WTC11 (cell line): ENCODE measurements around the gene ACBD6. TPM values are rescaled to one million over a fixed set of nuclear protein-coding genes. Genes with fewer than 3 reads are reported as not detected.

Experiments
- ATAC-seq: fragments of 200-7000 bp; cut with Tn5 transposase; 2 replicates; pipeline ENCODE4 v1.10.0; 2021; ENCODE audit warnings: mild to moderate bottlenecking, moderate library complexity
- CTCF ChIA-PET: fragments of 300-600 bp; sonication (Branson Sonifier 250); formaldehyde crosslinking; loops from one replicate; lab custom pipeline; 2021; ENCODE audit warnings: antibody characterized with exemption; lab: Charles Lee
- POLR2A ChIA-PET: fragments of 350-600 bp; sonication (Branson Sonifier 250); formaldehyde crosslinking; loops from one replicate; lab custom pipeline; 2021; ENCODE audit warnings: antibody characterized with exemption; lab: Charles Lee
- DNase-seq: peaks from one replicate; pipeline ENCODE4 v3.0.0; 2021; ENCODE audit warnings: low spot score
- H3K27ac Mint-ChIP-seq: 2 replicates; pipeline ENCODE4 v1.8.0; 2021; ENCODE audit warnings: mixed read lengths
- H3K27me3 Mint-ChIP-seq: 2 replicates; pipeline ENCODE4 v1.8.0; 2021; ENCODE audit warnings: low read depth, mild to moderate bottlenecking, moderate library complexity, mixed read lengths
- H3K36me3 Mint-ChIP-seq: 2 replicates; pipeline ENCODE4 v1.8.0; 2021; ENCODE audit warnings: mixed read lengths
- H3K4me1 Mint-ChIP-seq: 2 replicates; pipeline ENCODE4 v1.8.0; 2022; ENCODE audit warnings: mixed read lengths
- H3K4me3 Mint-ChIP-seq: 2 replicates; pipeline ENCODE4 v1.8.0; 2021; ENCODE audit warnings: mild to moderate bottlenecking, moderate library complexity, mixed read lengths
- H3K9me3 Mint-ChIP-seq: 2 replicates; pipeline ENCODE4 v1.8.0; 2021; ENCODE audit warnings: mixed read lengths
- ELF4 ChIP-seq: sonication (generic); formaldehyde crosslinking; IDR thresholded peaks from 2 replicates; pipeline ENCODE4 v1.8.1; 2022; ENCODE audit warnings: low read depth, mild to moderate bottlenecking, moderate library complexity, missing genetic modification reagents
- ETV6 ChIP-seq: sonication (generic); formaldehyde crosslinking; IDR thresholded peaks from 2 replicates; pipeline ENCODE4 v1.8.1; 2022; ENCODE audit warnings: mild to moderate bottlenecking, missing genetic modification reagents
- FOXJ3 ChIP-seq: sonication (generic); formaldehyde crosslinking; IDR thresholded peaks from 2 replicates; pipeline ENCODE4 v1.9.0; 2021; ENCODE audit warnings: missing genetic modification reagents, mild to moderate bottlenecking, borderline replicate concordance
- FOXK1 ChIP-seq: sonication (generic); formaldehyde crosslinking; IDR thresholded peaks from 2 replicates; pipeline ENCODE4 v1.8.0; 2022; ENCODE audit warnings: mild to moderate bottlenecking, moderate library complexity, missing genetic modification reagents
- MYBL2 ChIP-seq: sonication (generic); formaldehyde crosslinking; IDR thresholded peaks from 2 replicates; pipeline ENCODE4 v1.8.1; 2023; ENCODE audit warnings: mild to moderate bottlenecking, moderate library complexity, missing genetic modification reagents
- NR3C1 ChIP-seq: sonication (generic); formaldehyde crosslinking; conservative IDR thresholded peaks from 2 replicates; pipeline ENCODE4 v1.8.1; 2023; ENCODE audit warnings: low read depth, mild to moderate bottlenecking, missing genetic modification reagents
- RORB ChIP-seq: fragments of 250-450 bp; sonication (Bioruptor Pico); IDR thresholded peaks from 2 replicates; pipeline ENCODE4 v1.9.0; 2021; ENCODE audit warnings: mild to moderate bottlenecking
- ZBTB43 ChIP-seq: sonication (generic); formaldehyde crosslinking; IDR thresholded peaks from 2 replicates; pipeline ENCODE4 v1.8.1; 2023; ENCODE audit warnings: mild to moderate bottlenecking, missing genetic modification reagents
- ZNF138 ChIP-seq: sonication (generic); formaldehyde crosslinking; conservative IDR thresholded peaks from 2 replicates; pipeline ENCODE4 v1.8.1; 2022; ENCODE audit warnings: mild to moderate bottlenecking, moderate library complexity, missing genetic modification reagents
- ZNF532 ChIP-seq: fragments of 250-450 bp; sonication (Bioruptor Pico); IDR thresholded peaks from 2 replicates; pipeline ENCODE4 v1.9.0; 2021; ENCODE audit warnings: mild to moderate bottlenecking, borderline replicate concordance
- total RNA-seq: library from RNA; stranded (reverse); gene quantifications from 3 replicates; pipeline ENCODE4 v1.2.3, GENCODE V29; 2021
- TF ChIP-seq, protein P1 (sequence below): fragments of 250-450 bp; sonication (Bioruptor Pico); IDR thresholded peaks from 2 replicates; pipeline ENCODE4 v1.9.0; 2021; ENCODE audit warnings: mild to moderate bottlenecking
- TF ChIP-seq, protein P2 (sequence below): fragments of 250-450 bp; sonication (Bioruptor Pico); IDR thresholded peaks from 2 replicates; pipeline ENCODE4 v2.1.2; 2022; ENCODE audit warnings: mild to moderate bottlenecking, moderate library complexity
- TF ChIP-seq, protein P3 (sequence below): sonication (generic); formaldehyde crosslinking; IDR thresholded peaks from 2 replicates; pipeline ENCODE4 v1.8.0; 2022; ENCODE audit warnings: mild to moderate bottlenecking, missing genetic modification reagents

Gene ACBD6
- total RNA-seq, 1 experiment from 2014 or later = 53.5 TPM

GRCh38 chr1:180299479-180300221 is 202.7 kb downstream of the ACBD6 start (continued):
- TF ChIP-seq, protein P1, sequence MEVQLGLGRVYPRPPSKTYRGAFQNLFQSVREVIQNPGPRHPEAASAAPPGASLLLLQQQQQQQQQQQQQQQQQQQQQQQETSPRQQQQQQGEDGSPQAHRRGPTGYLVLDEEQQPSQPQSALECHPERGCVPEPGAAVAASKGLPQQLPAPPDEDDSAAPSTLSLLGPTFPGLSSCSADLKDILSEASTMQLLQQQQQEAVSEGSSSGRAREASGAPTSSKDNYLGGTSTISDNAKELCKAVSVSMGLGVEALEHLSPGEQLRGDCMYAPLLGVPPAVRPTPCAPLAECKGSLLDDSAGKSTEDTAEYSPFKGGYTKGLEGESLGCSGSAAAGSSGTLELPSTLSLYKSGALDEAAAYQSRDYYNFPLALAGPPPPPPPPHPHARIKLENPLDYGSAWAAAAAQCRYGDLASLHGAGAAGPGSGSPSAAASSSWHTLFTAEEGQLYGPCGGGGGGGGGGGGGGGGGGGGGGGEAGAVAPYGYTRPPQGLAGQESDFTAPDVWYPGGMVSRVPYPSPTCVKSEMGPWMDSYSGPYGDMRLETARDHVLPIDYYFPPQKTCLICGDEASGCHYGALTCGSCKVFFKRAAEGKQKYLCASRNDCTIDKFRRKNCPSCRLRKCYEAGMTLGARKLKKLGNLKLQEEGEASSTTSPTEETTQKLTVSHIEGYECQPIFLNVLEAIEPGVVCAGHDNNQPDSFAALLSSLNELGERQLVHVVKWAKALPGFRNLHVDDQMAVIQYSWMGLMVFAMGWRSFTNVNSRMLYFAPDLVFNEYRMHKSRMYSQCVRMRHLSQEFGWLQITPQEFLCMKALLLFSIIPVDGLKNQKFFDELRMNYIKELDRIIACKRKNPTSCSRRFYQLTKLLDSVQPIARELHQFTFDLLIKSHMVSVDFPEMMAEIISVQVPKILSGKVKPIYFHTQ (CRISPR knock-in tag) = no peak
- no peak for TF ChIP-seq ELF4

GRCh38 chr1:180295999-180296398 is 206.4 kb downstream of the ACBD6 start:
- TF ChIP-seq ETV6 (CRISPR knock-in tag) (no peak), NR3C1 (CRISPR knock-in tag) (no peak), MYBL2 (CRISPR knock-in tag) (no peak), RORB (CRISPR knock-in tag) (no peak), ZNF138 (CRISPR knock-in tag) (no peak), ZBTB43 (CRISPR knock-in tag) (no peak), FOXJ3 (CRISPR knock-in tag) (no peak), FOXK1 (CRISPR knock-in tag) (no peak), ZNF532 (CRISPR knock-in tag) (no peak)
- TF ChIP-seq, protein P2, sequence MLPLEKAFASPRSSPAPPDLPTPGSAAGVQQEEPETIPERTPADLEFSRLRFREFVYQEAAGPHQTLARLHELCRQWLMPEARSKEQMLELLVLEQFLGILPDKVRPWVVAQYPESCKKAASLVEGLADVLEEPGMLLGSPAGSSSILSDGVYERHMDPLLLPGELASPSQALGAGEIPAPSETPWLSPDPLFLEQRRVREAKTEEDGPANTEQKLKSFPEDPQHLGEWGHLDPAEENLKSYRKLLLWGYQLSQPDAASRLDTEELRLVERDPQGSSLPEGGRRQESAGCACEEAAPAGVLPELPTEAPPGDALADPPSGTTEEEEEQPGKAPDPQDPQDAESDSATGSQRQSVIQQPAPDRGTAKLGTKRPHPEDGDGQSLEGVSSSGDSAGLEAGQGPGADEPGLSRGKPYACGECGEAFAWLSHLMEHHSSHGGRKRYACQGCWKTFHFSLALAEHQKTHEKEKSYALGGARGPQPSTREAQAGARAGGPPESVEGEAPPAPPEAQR (CRISPR knock-in tag) = no peak
- TF ChIP-seq, protein P3, sequence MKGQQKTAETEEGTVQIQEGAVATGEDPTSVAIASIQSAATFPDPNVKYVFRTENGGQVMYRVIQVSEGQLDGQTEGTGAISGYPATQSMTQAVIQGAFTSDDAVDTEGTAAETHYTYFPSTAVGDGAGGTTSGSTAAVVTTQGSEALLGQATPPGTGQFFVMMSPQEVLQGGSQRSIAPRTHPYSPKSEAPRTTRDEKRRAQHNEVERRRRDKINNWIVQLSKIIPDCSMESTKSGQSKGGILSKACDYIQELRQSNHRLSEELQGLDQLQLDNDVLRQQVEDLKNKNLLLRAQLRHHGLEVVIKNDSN (CRISPR knock-in tag) = no peak
- Mint-ChIP-seq H3K27me3 (no peaks in the 10 kb centered on the region), H3K9me3 (peaks cover 14% of the 10 kb centered on the region), H3K36me3 (peaks cover 2% of the 10 kb centered on the region; the same call in 1 of the 2 replicates), H3K4me1 (no peaks in the 10 kb centered on the region), H3K4me3 (no peak overlapping the region), H3K27ac (peak overlapping the region; percentile 9; the same call in 1 of the 2 replicates)
- CTCF ChIA-PET = no interaction called here
- ATAC-seq (no peak), DNase-seq (no peak)
- POLR2A ChIA-PET = no interaction called here
